HTR-8/SVneo (cell line): ENCODE results near the gene DAB1.

Experiments
- DNase-seq: peaks from one replicate; pipeline ENCODE4 v3.0.0; 2011; ENCODE audit warnings: low spot score, mixed read lengths; ENCODE audit not compliant: insufficient read length
- FAIRE-seq: peaks from 2 replicates; lab custom pipeline; 2011; peaks lifted over from hg19 to GRCh38; lab: Jason Lieb, UNC

DAB1 gene

GRCh38 chr1:57064379-57065140 lies 359.3 kb downstream of the DAB1 start:
- DNase-seq (no peak), FAIRE-seq (no peak)

DNA sequence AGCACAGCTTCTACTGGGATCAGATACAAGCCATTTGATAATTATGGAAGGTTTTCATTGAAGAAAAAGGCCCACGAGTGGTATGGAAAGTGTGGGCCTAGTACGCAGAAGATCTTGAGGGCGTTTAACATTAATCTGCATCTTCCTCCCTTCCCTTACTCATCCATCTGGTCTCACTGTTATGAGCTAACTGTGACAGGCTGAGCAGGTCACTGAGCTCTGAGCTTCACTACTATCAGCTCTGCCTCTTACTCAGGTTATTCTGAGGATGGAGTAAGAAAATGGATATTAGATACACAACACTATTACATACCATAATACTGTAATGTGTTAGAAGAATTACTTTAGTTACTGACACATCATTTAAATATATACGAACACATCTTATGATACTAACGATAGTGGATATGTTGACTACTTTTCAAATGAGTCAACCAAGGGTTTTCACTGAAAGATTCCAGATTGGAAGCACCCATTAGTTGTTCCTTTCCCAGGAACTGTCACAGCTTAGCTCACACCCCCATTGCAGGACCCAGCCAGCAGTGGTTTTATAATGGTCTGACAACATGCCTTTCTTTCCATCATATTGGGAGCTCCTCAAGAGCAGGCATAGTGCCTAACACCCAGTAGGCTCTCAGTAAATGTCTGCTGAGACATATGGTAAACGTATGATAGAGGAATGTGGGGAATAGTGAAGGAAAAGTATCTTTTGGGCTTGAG lies 360.3 kb downstream of the DAB1 start:
- FAIRE-seq (no peak), DNase-seq (no peak)

DNA sequence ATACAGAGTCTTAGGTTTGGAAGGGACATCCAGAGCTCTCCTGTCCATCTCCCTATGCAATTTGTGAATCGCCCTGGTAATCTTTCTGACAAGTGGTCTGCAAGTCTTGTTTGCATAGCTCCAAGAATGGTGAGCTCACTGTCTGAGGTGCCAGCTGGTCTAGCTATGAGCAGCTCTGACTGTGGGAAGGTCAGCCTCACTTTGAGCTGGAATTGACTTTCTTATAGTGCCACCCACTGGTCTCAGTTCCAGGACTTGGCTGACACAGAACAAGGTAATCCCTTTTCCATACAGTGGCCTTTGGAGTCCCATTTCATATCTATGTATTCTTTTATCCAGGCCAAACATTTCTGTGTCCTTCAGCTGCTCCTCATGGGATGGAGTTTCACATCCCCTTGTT lies 362.5 kb downstream of the DAB1 start:
- no peak for DNase-seq
- FAIRE-seq, result no peak

DNA sequence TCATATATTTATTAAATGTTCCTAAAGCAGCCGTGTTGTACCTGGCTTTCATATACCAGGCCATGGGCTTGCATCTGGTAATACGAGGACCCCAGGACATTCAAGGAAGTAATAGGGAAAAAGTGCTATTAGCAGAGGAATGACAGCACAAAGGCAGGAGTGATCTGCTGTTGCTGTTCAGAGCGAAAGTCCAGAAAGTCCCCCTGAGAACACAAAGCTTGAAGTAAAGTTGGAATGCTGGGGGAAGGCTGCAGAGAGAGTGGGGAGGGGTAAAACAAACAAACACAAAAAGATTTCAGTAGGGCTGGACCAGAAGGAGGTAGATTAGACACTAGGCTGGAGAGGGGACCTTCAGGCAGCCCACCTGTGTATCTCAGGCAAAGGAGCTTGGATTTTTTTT lies 363.4 kb downstream of the DAB1 start:
- DNase-seq, result no peak

GRCh38 chr1:57058652-57059501 lies 365.0 kb downstream of the DAB1 start:
- no peak for DNase-seq
- no peak for FAIRE-seq

More for the DNA sequence above, 363.4 kb downstream of the DAB1 start:
- no peak for FAIRE-seq

- no peak for FAIRE-seq
- no peak for DNase-seq
Observed at GRCh38 chr1:57048856-57049255, 375.0 kb downstream of the DAB1 start.

GRCh38 chr1:57046462-57046861 lies 377.4 kb downstream of the DAB1 start:
- DNase-seq (no peak), FAIRE-seq (no peak)

GRCh38 chr1:57041901-57042300 lies 382.0 kb downstream of the DAB1 start:
- no peak for FAIRE-seq

GRCh38 chr1:57040811-57041210 lies 383.0 kb downstream of the DAB1 start:
- DNase-seq, result no peak
- no peak for FAIRE-seq

More at GRCh38 chr1:57041901-57042300, 382.0 kb downstream of the DAB1 start:
- no peak for DNase-seq

DNA sequence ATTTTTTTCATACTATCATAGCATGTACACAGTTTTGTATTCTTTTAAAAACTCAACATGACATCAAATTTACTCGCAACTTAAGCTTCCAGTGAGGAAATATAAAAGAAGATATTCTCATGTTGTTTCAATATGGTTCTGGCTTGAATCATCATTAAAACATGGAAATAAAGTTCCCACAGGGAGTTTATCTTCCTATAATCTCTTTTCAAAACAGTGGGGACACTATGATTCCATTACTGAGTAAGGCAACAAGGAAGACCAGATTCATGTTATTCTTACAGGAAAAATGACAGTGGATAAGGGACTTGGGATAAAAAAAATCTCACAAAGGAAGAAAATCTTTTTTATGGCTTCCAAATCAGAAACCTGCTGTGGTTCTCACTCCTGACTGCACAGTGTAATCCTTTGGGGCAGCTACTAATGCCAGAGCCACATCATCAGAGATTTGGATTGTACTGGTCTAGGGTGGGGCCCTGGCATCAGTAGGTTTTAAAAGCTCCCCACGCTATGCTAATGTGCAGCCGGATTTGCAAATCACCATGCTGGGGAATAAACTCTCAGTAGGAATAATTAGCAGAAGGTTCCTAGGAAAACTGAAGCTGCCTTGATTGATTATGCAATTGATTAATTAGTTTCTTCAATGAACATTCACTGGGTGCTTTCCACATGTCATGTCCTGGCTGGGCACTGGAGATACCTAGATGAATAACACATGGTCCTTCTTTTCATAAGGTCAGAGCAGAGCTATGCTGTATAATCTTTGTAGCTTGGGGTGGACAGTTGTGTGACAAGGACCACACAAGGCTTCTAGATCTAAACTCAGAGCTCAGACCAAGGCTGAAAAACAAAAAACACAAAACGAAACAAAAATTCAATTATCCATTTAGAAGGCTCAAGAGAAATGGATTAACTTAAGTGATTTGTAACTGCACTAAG lies 386.9 kb downstream of the DAB1 start:
- DNase-seq (no peak), FAIRE-seq (no peak)

DNA sequence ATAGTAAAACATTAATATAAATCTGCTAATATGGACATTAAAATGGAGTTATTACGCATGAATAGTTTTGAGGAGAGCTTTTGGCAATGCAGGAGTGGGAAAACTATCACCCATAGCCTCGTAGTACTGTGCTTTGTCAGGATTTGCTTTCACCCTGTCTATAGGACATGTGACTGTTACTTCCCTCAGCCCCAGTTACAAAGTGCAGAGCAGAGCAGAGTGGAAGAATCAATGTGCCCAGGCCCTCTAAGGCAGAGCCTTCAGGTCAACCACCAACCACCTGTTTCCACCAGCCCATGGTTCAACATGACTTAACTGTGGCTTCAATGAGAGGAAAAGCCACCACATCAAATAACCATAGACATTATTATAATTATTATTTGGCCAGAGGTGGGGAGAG lies 389.1 kb downstream of the DAB1 start:
- FAIRE-seq, result no peak
- DNase-seq, result no peak

DNA sequence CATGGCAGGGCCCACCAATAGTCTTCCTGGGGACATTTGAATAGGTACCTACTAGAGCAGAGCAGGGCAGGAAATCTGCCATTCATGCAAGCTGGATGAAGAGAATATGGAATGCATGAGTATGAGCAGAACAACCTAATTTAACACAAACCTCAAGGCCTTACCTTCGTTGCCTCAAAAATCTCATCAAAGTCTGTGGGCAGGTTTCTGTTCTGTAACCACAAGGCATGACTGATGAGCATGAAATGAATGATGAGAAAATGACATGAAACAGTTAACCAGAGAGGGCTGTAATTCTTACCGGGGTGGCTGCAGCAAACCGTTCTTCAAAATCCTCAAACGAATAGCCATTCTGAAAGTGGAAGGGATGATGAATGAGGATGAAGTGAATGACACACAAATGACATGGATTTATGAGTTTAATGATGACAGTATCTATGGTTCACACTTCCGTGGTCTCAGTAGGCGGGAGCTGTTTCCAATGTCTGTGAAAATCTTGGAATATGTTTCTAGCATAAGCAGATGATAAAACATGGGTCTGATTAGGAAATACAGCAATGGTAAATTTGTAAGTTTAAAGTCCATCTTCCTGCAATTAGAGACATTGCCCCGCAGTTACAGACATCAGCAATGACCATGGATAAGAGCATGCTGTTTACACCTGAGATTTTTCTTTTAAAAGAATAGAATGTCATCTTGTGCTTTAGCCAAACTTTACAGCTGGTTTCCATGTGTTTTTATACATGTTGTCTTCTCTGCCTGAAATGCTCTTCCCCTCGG lies 390.4 kb downstream of the DAB1 start:
- DNase-seq, result no peak
- no peak for FAIRE-seq

DNA sequence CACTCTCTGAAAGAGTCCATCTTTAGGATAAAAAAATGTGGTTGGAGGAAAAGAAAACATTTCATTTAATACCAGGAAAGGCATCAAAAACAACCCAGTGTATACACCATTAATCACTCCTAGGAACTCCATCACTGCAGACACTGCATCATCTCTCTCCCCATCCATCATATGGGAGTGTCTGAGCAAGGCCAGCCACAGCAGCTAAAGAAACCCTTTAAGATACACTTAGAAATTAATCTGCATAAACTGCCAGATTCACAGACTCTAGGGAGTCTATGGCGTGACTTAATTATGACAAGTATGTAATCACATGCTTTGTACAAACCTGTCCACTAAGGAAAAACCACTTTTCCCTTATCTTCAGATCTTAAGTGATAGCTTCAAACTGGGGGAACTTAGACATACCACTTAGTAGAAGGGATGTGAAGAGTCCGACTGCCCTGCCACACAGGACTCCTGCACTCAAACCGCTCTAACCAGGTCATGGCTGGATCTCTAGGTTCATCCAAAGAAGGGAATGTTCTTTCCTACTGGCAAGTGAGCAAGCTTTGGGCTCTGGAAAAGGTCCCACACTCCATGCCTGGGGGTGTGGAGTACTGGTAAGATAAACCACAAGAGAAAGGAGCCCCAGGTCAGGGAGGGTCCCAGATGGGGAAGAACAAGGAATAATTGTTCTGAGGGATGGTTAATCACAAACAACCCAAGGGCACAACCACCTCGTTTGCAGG lies 397.1 kb downstream of the DAB1 start:
- FAIRE-seq, result no peak
- no peak for DNase-seq

- FAIRE-seq (no peak), DNase-seq (no peak)
Observed at GRCh38 chr1:57024855-57025254, 399.0 kb downstream of the DAB1 start.

DNA sequence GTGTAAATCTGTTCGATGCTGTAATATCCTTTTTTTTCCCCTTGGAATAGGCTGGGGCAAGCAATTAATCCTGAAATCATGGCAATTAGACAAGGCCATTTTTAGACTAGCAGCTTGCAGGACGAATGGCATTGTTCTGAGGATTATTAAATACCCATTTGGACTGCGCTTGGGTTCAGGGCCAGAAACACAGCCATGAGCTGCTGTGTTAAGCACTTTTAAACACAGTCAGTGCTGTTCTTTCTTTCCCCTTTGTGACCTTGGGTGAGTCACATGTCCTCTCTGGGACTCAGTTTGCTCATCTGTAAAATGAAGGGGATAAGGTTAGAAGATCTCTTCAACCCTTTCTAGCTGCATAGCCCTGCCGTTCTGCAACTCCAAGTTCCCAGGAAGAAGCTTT lies 399.4 kb downstream of the DAB1 start:
- DNase-seq (no peak), FAIRE-seq (no peak)

- DNase-seq (no peak), FAIRE-seq (no peak)
Observed at GRCh38 chr1:57020216-57020615, 403.6 kb downstream of the DAB1 start.

- no peak for DNase-seq
- no peak for FAIRE-seq
Observed at GRCh38 chr1:57019236-57019839, 404.5 kb downstream of the DAB1 start.

DNA sequence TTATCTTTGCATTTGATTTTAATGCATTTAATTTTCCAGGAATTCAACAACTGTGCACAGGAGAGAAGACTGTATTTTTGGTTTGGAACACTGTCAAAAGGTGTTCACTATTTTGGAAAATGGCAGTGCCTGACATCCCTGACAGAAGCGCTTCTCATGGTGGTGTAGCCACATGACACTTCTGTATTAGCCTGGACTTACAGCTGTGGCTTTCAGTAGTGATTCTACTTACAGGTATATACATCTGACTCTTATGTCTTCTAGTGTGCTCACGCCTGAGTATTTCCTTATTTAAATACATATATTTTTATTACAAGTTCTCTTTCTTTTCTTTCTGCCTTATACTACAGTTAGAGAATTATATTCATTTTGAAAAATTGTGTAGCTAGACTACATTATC lies 405.7 kb downstream of the DAB1 start:
- FAIRE-seq (no peak), DNase-seq (no peak)
